Stimulated activated CD4-positive, alpha-beta T cell treated with anti-CD3 and anti-CD28 coated beads, Interleukin-15, amount 100 ng/mL, for 1 hour (primary cell): Measurements from ENCODE around the gene CCIN.
A peak's percentile ranks its signal among the peaks of the same experiment; 100 is the strongest.
"Not testable (repeated sequence)": the region's sequence is repeated elsewhere in the genome, so short reads cannot be mapped to it uniquely, and the experiment has no call there.

Experiments
- DNase-seq, 2 donors: peaks; one replicate each; pipeline ENCODE4 v3.0.0-alpha.2; 2020; ENCODE audit warnings: low read depth in 1 of 2, low spot score in 1 of 2

Gene CCIN

DNA sequence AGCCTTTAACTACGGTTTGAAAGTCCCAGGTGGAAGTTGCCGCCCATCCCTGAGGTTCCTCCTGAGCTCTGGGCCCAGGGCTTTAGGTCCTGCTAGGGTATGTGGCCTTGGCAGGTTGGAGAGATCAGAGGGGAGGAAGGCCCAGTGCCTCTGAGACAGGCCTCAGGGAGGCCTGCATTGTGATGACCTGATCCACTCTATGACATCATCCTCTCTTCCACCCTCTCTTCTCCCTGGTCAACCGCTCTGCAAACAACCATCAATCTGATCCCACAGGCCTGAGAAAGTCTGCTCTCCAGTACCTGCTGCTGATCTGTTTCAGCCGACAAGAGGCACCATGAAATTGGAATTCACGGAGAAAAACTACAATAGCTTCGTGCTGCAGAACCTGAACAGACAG lies at the start of gene CCIN:
Gene CCIN, plus strand, starts transcription at position 223 of the 400 bp plus-strand sequence. Its CDS starts 115 bp downstream, at position 338.
- DNase-seq = no peak

DNA sequence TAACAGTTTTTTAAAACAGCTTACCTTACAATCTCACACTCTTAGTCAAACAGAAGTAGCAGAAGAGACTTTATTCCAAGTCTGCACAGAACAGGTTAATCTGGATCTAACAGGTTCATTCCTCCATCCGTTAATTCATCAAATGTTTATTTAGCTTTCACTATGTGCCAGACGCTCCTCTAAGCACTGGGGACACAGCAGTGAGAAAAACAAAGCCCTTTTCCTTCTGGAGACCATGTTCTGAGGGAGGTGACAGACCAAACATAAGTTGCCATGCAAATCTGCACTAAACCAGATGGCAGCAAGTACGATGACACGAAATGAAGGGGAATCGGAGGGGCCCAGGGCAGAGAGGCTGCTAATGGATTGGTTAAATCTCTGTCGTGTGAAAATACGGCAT lies 49.7 kb upstream of the CCIN start:
- no peak for DNase-seq

DNA sequence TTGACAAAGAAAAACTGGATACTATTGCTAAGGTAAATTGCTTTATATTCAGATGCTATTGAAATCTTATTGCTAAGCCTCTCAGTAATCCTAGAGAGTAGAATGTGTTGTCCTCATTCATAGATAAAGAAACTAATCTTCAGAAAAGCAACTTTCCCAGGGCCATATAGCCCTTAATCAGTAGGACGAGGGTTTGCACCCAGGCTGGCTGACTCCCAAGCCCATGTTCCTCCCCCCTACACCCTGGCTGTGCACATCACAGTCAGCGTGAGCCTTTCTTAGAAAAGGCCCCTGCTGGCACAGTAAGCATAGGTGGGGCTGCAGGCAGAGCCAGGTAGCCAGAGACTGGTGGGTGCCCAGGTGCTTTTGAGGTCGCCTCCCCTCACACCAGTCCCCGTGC lies 48.5 kb upstream of the CCIN start:
- no peak for DNase-seq

DNA sequence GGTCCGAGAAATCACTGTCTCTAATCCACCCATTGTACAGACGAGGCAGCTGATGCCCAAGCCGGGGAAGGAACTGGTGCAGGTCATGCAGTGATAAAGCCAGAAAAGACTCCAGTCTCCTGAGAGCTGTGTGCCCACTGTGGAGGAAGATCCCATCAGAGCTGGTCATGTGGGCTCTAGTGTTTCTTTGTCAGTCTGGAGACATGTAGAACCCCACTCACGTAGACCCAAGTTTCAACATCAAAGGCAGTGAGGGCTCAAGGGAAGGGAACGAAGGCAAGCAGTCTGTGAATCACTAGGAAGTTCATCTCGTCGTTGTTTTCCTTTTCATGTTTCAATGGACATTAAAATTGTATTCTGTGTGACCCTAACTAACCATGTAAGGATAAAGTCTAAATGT lies 47.2 kb upstream of the CCIN start:
- DNase-seq = no peak

DNA sequence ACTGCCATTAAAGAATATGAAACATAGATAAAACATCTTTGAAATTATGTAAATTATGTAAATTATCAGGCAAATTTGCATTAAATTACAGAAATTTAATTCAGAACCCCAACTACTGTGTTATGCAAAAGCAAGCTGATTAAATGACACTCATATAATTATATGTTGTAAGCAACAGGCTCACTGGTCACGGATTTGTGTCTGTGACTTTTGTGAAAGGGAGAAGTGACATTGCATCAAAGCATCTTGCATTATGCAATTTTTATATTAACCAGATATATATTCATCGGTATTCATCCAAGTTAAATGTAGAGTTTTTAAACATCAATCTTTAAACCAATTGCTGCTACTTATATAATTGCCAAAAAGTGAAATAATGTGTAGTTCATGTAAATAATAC lies 45.7 kb upstream of the CCIN start:
- DNase-seq = no peak

DNA sequence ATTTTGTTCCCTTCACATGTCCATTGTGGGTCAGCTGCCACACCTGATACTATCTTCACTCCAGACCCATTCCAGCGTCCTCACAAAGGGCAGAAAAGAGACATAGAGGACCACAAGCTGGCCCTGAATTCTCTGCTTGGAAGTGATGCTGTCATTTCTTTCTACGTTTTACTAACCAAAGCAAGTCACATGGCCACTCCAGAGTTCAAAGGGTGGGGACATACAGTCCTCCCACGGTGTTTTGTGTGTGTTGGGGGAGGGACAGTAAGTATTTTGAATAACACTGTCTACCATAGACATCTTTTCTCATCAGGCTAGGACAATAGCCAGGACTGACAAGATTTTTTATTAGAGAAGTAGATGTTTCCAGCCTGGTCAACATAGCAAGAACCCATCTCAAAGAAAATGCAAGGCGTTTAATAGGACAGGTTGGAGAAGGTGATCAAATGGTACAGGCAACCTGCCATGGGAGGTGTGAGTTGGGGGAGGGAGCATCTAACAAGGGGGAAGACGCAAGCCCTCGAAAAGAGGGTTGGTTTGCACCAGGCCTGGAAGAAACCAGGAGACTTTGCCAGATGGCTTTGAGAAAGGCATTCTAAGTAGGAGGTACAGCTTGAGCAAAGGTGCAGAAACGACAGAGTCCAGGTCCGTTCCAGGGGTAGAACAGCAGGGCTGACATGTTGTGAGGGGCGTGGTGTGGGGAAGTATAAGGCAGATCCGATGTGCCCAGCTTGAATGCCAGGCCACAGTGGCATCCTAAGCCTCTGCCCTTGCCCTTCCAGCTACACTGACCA lies 43.9 kb upstream of the CCIN start:
- DNase-seq = no peak

DNA sequence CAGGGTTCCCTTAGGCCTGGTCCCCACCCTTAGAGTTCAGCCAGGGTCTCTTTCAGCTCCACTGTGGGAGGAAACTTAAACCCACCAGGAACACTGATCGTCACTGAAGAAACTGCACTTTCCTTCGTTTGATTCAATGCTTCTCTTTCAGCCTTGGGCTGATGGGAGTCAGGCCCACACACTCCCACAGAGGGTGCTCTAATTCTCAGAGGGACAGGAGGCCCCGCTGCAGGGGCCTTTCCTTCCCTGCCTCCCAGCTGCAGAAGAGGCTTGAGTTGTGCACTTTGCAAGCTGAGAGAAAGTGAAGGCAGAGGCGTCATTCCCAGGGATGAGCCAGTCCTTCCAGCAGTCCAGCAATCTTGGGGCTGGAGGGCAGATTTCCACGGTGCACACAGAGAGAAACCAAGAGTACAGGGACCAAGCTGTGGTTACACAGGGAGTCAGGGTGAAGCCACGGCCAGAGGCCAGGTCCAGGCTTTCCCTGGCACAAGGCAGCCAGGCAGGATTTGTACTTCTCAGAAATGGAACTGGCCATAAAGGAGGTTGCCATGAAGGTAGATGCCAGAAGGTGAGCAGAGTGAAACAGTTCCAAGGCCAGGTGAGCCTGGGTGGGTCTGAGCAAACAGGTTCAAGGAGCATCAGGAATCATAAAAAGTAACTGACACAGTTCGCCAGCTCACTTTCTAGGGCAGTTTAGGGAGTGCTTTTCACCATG lies 43.0 kb upstream of the CCIN start:
- no peak for DNase-seq

DNA sequence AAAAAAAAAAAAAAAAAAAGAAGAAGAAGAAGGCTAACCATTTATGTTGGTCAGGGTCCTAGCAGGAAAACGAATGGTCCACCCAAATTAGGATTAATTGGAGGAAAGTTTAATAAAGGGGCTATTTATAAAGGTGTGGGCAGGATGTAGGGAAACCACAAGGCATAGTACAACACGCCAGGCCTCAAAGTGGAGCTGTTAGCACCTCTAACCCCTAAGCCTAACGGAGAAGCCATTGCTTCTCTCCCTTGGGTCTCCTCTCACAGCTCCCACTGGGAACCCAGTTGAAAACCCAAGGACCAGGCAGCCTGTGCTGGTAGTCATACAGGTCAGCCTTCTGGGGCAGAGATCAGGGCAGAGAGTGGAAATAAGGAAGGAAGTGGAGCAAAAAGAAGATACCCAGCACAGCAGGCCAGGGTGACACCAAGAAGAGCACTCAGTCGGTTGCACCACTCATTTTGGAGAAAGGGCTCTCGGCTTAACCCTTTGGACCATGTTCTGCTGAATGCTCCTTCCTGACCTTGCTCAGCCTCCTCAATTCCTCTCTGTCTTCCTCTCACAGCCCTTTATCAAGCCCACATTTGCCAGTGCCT lies 41.4 kb upstream of the CCIN start:
- no peak for DNase-seq

DNA sequence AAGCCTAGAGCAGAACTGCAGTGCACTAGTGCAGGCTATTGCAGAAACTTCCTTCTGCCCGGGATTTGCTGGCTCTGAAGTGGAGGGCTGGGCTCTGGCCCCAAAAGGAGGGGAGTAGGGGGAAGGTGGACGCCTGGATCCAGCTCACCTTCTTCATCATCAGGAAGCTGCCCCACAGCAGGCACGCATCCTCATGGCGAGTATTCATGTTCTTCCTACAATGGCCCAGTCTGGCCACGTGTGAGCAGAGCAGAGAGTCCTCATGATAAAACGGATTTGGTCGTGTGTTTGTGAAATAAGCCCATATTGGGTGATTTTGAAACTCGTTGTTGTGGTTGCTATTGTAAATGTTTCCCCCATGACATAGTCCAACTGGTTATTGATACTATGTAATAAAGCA lies 40.8 kb upstream of the CCIN start:
- DNase-seq = no peak

DNA sequence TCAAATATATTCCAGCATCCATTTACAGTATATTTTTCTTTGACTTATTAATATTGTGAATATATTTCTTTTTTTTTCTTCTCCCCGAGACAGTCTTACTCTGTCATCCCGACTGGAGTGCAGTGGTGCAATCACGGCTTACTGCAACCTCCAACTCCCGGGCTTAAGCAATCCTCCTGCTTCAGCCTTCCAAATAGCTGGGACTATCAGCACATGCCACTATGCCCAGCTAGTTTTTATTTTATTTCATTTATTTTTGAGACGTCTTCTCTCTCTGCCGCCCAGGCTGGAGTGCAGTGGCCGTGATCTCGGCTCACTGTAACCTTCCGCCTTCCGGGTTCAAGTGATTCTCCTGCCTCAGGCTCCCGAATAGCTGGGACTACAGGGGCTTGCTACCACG lies 40.0 kb upstream of the CCIN start:
- DNase-seq = no peak

DNA sequence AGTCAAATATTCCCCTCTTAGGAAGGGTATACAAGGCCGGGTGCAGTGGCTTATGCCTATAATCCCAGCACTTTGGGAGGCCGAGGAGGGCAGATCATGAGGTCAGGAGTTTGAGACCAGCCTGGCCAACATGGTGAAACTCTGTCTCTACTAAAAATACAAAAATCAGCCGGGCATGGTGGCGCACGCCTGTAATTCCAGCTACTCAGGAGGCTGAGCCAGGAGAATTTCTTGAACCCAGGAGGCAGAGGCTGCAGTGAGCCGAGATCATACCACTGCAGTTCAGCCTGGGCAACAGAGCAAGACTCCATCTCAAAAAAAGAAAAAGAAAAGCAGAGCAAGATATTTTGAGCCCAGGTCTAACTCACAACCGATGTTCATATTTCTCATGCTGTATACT lies 37.5 kb upstream of the CCIN start:
- not testable (repeated sequence) for DNase-seq

DNA sequence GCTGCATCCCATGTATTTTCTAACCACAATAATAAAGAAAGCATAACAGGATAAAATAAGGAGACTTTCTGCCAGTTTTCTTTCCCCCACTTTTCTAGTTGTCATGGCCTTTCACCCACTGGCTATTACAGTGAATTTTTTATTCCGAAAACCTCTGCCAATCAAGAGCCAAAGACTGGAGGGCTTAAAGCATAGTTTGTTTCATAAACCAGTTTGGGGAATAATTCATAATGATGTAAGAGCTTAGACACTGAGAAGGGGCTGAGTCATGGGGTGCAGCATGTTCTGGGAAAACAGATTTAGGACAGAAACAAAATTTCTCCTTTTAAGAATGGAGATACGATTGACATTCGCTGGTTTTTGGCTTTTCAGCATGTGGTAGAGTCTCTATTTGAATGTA lies 37.1 kb upstream of the CCIN start:
- no peak for DNase-seq

DNA sequence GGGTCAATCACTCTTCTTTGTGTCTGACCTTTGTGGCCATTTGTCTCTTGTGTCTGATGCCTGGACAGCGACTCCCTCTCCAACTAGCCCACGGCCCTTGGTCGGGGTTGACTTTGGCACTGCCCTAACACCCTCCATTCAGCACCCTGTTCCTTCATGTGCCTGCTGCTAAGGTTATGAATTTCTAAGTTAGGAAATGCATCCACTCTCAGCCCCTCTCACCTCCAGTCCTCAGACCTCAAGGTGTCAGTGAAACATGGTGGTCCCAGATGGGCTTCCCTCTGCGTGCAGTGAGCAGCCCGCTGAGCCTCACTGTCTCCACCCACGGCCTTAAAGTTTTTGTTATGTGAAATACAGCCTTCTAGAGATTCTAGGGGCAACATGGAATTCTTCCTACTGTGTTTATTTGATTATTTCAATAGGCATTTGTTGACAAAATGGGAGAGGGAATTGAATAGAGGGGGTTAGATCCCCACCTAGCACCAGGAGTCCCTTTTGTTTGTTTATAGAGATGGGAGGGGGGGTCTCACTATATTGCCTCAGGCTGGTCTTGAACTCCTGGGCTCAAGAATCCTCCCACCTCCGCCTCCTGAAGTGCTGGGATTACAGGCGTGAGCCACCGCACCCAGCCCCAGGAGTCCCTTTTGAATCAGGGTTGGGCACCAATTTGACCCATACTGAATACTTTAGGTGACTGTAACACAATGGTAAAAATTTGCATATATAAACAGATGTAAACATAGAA lies 34.3 kb upstream of the CCIN start:
- DNase-seq = no peak

DNA sequence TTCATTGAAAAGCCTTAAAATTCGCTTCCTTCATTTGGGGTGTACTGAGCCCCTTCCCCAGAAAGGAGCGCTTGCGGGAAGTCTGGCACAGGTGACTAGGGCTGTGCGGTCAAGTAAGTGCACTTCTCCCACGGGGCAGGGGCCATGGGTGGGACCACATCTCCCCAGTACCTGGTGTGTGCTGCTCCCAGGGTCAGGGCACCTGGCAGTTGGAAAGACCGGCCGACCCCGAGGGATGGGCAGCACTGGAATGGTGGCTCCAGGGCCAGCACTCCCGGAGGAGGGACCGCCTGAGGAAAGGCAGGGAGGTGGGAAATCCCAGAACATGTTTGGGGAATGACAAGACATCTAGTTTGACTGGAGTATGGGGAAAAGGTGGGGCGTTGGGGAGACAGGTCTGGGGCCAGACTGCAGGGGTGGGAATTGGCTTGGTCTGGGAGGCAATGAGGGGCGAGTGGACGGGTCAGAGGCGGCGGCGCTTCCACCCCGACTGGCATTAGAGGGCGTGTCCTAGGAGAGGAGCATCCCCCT lies 33.4 kb upstream of the CCIN start:
- DNase-seq = no peak

DNA sequence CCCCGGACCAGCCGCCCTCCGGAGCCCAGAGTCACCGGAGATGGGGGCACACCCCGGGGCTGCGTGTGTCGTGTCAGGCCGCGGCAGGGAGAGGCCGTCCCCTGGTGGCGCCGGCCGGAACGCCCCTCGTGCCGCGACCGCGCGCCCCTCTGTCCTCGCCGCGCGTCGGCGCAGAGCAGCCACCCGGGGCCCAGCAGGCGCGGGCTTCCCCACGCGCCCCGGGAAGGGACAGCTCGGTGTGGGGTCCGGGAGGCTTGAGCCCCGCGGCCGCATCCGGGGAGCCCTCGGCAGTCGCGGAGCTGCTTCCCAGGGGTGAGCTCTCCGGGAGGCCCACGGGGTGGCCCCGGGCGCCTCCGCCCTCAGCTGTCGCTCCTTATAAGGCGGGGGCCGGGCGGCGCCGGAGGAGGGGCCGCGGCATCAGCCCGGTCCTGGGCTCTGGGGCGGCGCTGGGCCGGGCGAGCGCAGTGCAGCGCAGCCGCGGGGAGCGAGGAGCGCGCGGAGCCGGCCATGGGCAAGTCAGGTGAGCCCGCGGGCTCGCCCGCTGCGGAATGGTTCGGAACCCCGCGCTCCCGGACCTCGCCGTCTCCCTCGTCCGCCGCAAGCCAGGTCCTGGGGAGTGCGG lies 32.8 kb upstream of the CCIN start, which contains the start of gene GLIPR2:
Gene GLIPR2, plus strand, starts transcription at position 462 of the 622 bp plus-strand sequence. Its CDS starts 46 bp downstream, at position 508.
- peak; percentile 64 to 68 for DNase-seq

DNA sequence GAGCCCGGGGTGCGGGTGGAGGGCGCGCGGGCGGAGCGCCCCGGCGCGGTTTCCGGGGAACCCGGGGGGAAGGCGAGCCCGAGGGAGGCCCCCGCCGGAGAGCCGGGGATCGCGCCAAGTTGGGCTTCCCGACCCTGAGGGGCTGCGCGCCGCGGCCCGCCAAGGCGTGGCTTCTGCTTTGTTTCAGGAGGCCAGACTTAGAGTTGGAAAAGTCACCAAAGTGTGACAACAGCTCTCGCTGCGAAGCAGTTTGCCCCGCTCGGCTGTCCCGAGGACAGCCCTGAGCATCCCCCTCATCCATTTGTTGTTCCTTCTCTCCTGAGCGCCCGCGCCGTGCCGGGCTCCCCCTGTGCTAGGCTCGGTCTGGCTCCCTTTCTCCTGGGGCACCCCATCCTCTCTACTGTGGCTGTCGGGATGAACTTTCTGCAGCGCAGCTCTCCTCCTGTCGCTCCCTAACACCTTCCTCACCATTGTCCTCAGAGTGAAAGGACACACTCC lies 32.2 kb upstream of the CCIN start:
- DNase-seq = peak in 1 of 2 donors; percentile 31

DNA sequence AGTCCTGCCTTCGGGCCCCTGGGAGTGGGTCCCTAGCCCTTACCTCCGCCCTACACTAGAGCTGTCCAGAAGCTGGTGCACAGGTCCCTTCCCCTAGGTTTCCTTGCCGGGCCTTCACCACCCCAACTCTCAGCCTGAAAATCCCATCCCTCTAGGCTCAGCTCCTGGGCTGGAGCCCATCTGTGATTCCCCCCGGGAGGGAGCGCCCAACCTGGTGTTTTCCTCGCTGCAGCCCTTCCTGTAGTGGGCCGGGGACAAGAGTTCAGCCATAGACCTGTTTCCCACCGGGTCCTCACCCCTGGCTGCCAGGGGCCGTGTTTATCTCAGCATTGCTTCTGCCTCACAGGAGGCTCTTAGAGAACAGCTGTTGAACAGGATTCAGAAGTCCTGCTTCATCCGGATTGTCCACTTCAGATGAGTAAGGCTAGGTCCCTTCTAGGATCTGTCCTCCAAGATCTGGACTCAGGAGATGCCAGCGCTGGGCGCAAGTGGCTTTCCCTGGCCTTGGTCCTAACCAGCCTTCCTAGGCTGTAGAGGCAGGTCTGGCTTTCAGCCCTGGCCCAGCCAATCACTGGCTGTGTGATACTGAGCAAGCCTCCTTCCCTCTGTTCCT lies 31.7 kb upstream of the CCIN start:
- DNase-seq = no peak

DNA sequence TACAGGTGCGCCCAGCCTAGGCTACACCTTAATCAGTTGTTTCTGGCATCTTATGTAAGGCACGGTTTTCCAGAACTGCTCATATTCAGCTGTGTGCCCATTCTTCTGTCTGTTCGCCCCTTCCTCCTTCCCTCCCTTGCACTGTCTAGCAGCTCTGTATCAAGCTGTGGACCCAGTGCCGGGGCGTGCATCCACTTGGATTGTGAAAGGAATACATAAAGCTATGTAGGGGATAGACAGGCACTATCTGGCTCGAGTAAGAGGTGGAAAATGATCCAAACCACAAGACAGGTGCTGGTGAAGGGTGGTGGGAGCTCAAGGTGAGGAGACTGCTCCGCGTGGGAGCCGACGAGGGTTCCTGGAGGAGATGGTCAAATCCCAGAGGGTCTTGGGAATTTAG lies 30.7 kb upstream of the CCIN start:
- DNase-seq = no peak

DNA sequence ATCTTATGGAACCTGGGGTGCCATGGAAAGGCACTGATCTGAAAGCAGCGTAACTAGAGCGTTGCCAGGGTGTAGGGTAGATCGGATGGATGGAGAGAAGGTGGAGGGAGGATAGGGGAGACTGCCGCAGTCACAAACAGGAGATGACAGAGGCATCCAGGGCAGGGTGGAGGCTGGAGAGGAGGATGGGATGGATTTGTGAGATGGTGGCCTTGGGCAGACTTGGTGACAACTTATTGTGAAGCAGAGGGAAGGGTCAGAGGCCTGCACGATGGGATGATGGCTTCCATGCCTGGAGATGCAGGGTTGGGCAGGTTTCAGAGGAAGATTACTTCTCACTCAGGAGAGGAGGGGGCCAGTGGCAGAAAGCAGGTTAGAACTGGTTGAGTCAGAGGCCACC lies 30.3 kb upstream of the CCIN start:
- no peak for DNase-seq
